Measurements from ENCODE around the gene AP3B1. TPM values are rescaled to one million over a fixed set of nuclear protein-coding genes. Genes with fewer than 3 reads are reported as not detected.

AP3B1 gene
- total RNA-seq, 1 donor from 2014 or later, result 60.4 TPM

GRCh38 chr5:77963795-77964194 is 330.7 kb downstream of the AP3B1 start:
- H3K36me3 Mint-ChIP-seq (ENCODE audit: low read depth), result peaks cover 1% of the 10 kb centered on the region
- no peaks in the 10 kb centered on the region for H3K4me1 Mint-ChIP-seq (ENCODE audit: low read depth)
- no peaks in the 10 kb centered on the region for H3K9me3 Mint-ChIP-seq (ENCODE audit: low read depth)
- H3K4me3 Mint-ChIP-seq (ENCODE audit: unreplicated experiment), result no peak overlapping the region
- TF ChIP-seq CTCF (IDR thresholded peaks at IDR 0.05), result no peak
- no peak for DNase-seq (ENCODE audit: low spot score)
- H3K27me3 Mint-ChIP-seq (ENCODE audit: low read depth), result peaks cover 10% of the 10 kb centered on the region
- no peak overlapping the region for H3K27ac Mint-ChIP-seq (ENCODE audit: unreplicated experiment)

GRCh38 chr5:77960863-77961396 is 333.6 kb downstream of the AP3B1 start:
- TF ChIP-seq CTCF (IDR thresholded peaks at IDR 0.05), result no peak
- no peaks in the 10 kb centered on the region for H3K9me3 Mint-ChIP-seq (ENCODE audit: low read depth)
- no peaks in the 10 kb centered on the region for H3K36me3 Mint-ChIP-seq (ENCODE audit: low read depth)
- peaks cover 17% of the 10 kb centered on the region for H3K27me3 Mint-ChIP-seq (ENCODE audit: low read depth)
- DNase-seq (ENCODE audit: low spot score), result no peak
- H3K4me1 Mint-ChIP-seq (ENCODE audit: low read depth), result no peaks in the 10 kb centered on the region
- H3K27ac Mint-ChIP-seq (ENCODE audit: unreplicated experiment), result no peak overlapping the region
- no peak overlapping the region for H3K4me3 Mint-ChIP-seq (ENCODE audit: unreplicated experiment)

- no peaks in the 10 kb centered on the region for H3K4me1 Mint-ChIP-seq (ENCODE audit: low read depth)
- H3K27ac Mint-ChIP-seq (ENCODE audit: unreplicated experiment), result no peak overlapping the region
- H3K27me3 Mint-ChIP-seq (ENCODE audit: low read depth), result peaks cover 17% of the 10 kb centered on the region
- no peak for TF ChIP-seq CTCF (IDR thresholded peaks at IDR 0.05)
- no peak overlapping the region for H3K4me3 Mint-ChIP-seq (ENCODE audit: unreplicated experiment)
- no peaks in the 10 kb centered on the region for H3K9me3 Mint-ChIP-seq (ENCODE audit: low read depth)
- no peaks in the 10 kb centered on the region for H3K36me3 Mint-ChIP-seq (ENCODE audit: low read depth)
- no peak for DNase-seq (ENCODE audit: low spot score)
These were observed 334.2 kb downstream of the AP3B1 start for GRCh38 chr5:77960305-77960704.

GRCh38 chr5:77958642-77959330 is 335.7 kb downstream of the AP3B1 start:
- no peaks in the 10 kb centered on the region for H3K9me3 Mint-ChIP-seq (ENCODE audit: low read depth)
- no peak for TF ChIP-seq CTCF (IDR thresholded peaks at IDR 0.05)
- DNase-seq (ENCODE audit: low spot score), result no peak
- no peak overlapping the region for H3K27ac Mint-ChIP-seq (ENCODE audit: unreplicated experiment)
- H3K4me1 Mint-ChIP-seq (ENCODE audit: low read depth), result no peaks in the 10 kb centered on the region
- H3K36me3 Mint-ChIP-seq (ENCODE audit: low read depth), result no peaks in the 10 kb centered on the region
- H3K4me3 Mint-ChIP-seq (ENCODE audit: unreplicated experiment), result no peak overlapping the region
- H3K27me3 Mint-ChIP-seq (ENCODE audit: low read depth), result peaks cover 17% of the 10 kb centered on the region

- H3K4me1 Mint-ChIP-seq (ENCODE audit: low read depth), result no peaks in the 10 kb centered on the region
- H3K36me3 Mint-ChIP-seq (ENCODE audit: low read depth), result no peaks in the 10 kb centered on the region
- no peak overlapping the region for H3K27ac Mint-ChIP-seq (ENCODE audit: unreplicated experiment)
- no peaks in the 10 kb centered on the region for H3K9me3 Mint-ChIP-seq (ENCODE audit: low read depth)
- DNase-seq (ENCODE audit: low spot score), result no peak
- peak overlapping the region; percentile 9 for H3K4me3 Mint-ChIP-seq (ENCODE audit: unreplicated experiment)
- TF ChIP-seq CTCF (IDR thresholded peaks at IDR 0.05), result peak; percentile 14
- peaks cover 17% of the 10 kb centered on the region for H3K27me3 Mint-ChIP-seq (ENCODE audit: low read depth)
These were observed 336.5 kb downstream of the AP3B1 start for GRCh38 chr5:77957931-77958521.
